ENCODE measurements around the gene PRPF40A.

DNA sequence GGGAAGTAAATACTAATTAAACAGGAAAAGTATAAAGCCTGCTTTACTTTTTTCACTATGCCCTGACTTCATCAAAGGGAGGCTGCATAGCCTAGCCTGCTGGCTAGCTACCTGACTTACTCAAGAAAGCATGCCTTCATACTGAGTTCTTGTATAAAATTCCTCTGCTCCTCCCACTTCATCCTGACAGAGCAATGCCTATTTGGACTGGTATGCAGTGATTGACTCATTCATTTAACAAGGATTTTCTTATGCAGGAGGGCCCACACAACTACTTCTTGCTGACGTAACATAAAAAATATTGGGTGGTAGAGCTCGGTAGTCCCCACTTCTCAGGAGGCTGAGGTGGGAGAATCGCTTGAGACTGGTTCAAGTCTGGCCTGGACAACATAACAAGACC, 70.5 kb downstream of the PRPF40A start:
- TF ChIP-seq, protein P1, sequence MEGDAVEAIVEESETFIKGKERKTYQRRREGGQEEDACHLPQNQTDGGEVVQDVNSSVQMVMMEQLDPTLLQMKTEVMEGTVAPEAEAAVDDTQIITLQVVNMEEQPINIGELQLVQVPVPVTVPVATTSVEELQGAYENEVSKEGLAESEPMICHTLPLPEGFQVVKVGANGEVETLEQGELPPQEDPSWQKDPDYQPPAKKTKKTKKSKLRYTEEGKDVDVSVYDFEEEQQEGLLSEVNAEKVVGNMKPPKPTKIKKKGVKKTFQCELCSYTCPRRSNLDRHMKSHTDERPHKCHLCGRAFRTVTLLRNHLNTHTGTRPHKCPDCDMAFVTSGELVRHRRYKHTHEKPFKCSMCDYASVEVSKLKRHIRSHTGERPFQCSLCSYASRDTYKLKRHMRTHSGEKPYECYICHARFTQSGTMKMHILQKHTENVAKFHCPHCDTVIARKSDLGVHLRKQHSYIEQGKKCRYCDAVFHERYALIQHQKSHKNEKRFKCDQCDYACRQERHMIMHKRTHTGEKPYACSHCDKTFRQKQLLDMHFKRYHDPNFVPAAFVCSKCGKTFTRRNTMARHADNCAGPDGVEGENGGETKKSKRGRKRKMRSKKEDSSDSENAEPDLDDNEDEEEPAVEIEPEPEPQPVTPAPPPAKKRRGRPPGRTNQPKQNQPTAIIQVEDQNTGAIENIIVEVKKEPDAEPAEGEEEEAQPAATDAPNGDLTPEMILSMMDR (conservative IDR thresholded peaks at IDR 0.05; ENCODE audit: low read depth, low read length): no peak
- no peak for TF ChIP-seq EZH2 (IDR thresholded peaks at IDR 0.05; ENCODE audit: borderline replicate concordance, low read depth, low read length, poor library complexity, severe bottlenecking)
